Hematopoietic multipotent progenitor cell treated with erythropoietin and hydrocortisone succinate and interleukin-3 and kit ligand, for 17 days (in vitro differentiated cells): Measurements from ENCODE around the gene CRKL.
"Not testable (repeated sequence)": the region's sequence is repeated elsewhere in the genome, so short reads cannot be mapped to it uniquely, and the experiment has no call there.

Source experiments
- DNase-seq: peaks from one replicate; pipeline ENCODE4 v3.0.0-alpha.2; 2015; ENCODE audit warnings: low spot score

The CRKL gene

GRCh38 chr22:20967697-20968211 is 50.5 kb downstream of the CRKL start:
- no peak for DNase-seq

DNA sequence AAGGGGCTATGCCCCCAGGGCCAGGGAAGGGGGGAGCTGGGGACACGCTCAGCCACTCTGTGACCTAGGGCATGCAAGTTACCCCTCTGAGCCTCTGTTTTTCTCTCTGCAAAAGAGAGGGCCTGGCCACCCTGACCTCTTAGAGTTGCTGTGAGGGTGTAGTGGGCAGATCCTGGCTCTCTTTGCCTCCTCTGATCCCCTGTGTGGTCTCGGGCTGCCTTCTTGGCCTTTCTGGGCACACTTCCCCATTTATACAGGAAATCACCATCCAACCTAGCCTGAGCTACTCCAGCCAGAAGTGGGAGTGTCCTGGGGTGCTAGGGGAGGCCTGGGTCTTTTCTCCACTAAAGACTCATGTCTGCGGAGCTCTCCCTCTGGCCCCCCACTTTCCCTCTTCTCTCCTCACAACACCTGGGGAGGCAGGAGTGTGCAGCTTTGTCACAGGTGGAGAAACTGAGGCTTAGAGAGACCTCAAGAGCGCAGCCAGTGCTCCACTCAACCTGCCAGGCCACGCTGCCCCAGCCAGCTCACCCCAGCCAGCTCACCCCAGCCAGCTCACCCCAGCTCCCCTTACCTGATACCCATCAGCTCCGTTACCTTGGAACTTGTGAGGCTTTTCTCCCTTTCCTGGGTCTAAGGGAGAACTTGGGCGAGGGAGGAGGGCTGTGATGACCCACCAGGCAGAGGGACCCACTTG is 51.2 kb downstream of the CRKL start:
- DNase-seq = no peak

DNA sequence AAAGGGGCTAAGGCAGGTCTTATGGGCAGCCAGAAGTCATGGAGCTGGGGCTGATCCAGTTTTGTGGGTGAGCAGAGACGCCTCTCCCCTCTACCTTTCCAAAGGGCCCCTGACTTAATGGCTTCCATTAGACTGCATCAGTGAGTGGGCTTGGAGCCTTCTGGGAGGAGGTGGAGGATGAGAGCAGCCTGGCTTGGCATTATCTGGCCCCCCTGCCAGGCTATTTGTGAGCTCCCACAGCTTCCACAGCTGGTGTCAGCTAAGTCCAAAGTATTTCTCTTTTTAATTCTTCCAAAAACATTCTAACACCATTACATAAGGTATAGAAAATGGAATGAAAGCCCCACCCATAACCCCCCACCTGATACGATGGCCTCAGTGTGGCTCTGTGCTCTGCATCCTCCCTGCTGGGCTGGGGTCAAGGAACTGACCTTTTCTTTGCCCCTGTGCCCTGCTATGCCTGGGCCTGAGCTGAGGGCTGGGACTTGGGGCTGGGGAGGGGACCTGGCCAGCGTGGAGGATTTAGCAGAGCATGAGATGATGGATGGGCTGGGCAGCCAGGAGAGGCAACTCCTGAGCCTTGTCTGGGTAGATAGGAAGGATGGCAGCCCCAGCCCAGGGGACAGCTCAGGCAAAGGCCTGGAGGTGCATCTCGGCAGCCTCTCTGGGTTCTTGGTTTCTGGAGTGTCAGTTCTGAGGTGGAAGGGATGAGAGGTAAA is 53.9 kb downstream of the CRKL start:
- no peak for DNase-seq

DNA sequence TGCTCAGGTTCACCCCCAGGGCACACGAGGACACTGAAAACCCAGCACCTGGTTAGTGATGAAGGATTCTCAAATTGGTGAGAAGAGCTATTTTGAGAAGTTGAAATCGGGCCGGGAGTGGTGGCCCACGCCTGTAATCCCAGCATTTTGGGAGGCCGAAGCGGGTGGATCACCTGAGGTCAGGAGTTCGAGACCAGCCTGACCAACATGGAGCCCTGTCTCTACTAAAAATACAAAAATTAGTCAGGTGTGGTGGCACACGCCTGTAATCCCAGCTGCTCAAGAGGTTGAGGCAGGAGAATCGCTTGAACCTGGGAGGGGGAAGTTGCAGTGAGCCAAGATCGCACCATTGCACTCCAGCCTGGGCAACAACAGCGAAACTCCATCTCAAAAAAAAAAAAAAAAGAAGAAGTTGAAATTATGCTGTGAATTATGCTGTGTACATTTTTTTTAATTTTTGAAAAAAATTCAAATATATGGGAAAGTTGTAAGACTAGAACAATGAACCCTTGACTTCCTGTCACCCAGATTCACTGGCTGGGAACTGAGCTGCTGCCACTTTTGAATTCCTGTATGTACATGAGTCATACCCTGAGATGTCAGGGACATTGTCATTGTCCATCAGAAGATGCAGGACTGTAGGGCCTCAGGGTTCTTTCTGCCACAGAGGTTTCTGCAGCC is 54.9 kb downstream of the CRKL start:
- DNase-seq = not testable (repeated sequence)

GRCh38 chr22:20972933-20973577 is 55.8 kb downstream of the CRKL start:
- no peak for DNase-seq

GRCh38 chr22:20973634-20974286 is 56.6 kb downstream of the CRKL start:
- no peak for DNase-seq

GRCh38 chr22:20974336-20974955 is 57.2 kb downstream of the CRKL start:
- no peak for DNase-seq

- no peak for DNase-seq
Observed at GRCh38 chr22:20975541-20976290, 58.5 kb downstream of the CRKL start.

DNA sequence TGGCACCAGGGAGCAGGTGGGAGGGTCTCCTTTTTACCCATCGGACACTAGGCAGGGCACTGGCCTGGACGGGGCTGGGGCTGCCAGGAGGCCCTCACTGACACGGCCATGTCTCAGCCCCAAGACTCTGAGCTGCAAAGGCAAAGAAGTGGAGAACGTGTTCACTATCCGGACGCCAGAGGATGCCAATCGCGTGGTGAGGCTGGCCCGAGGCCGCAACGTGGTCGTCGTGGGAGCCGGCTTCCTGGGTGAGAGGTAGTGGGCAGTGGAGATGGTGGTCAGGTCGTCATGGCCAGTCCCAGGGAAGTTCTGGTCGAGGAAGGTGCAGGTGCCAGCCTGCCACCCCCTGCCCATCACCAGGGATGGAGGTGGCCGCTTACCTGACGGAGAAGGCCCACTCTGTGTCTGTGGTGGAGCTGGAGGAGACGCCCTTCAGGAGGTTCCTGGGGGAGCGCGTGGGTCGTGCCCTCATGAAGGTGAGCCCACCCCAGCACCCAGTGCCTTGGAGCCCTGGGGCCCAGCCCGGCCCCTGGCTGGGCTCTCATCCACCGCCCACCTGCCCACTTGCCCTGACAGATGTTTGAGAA is 59.2 kb downstream of the CRKL start:
- DNase-seq = no peak

GRCh38 chr22:20977019-20977418 is 59.8 kb downstream of the CRKL start:
- no peak for DNase-seq

- no peak for DNase-seq
Observed at GRCh38 chr22:20977516-20978170, 60.4 kb downstream of the CRKL start.

DNA sequence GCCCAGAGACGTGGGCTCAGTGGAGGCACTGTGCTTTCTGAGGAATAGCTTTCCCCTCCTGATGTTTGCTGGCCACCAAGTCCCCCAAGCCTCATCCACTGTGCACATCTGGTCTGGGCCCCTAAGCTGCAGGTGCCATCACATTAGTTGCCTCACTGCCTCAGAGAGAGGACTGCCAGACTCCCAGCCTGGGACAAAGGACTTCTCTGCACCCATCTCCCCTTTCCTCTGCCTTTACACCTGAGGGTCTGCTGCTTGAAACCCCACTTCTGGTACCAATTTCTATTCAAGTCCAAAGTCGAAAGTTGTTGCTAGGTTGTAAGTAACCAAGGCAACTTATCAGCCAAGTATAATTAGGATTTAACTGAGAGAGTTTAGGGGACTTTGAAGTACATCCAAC is 61.2 kb downstream of the CRKL start:
- DNase-seq = no peak

GRCh38 chr22:20979243-20979809 is 62.1 kb downstream of the CRKL start:
- peak; percentile 51 for DNase-seq

GRCh38 chr22:20979940-20980453 is 62.8 kb downstream of the CRKL start:
- DNase-seq = no peak

GRCh38 chr22:20980523-20980922 is 63.3 kb downstream of the CRKL start:
- no peak for DNase-seq

DNA sequence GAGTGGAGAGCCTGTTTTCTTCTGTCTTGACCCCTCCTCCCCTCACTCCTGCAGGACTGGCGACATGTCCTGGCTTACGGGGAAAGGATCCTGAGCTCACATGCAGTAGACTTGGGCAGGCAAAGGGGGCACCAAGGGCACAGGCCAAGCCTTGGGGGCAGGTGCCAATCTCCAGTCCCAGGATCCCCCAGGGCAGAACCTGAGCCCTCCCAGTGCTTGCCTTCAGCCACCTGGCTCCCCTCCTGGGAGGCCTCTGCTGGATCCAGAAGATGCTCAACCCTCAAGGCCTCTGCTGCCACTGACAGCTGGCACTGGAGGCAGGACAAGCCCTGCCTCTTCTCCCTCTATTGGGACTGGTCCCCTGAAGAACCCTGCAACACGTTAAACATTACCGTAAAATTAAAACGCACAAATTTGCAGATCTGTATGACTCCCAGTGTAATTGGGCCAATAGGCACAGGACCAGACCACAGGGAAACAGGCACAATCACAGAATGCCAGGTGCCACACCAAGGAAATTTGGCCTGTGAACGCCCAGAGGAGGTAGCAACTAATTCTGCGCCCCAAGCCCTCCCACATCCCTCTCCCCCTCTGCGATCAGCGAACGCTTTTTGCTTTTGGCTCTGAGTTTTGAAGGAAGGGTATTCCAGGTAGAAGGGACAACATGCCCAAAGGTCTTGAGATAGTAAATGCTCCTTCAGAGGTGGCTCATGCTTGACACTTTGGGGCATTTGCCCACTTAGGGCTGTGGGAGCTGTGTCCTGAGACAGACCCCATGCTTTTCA is 63.9 kb downstream of the CRKL start:
- DNase-seq = no peak

DNA sequence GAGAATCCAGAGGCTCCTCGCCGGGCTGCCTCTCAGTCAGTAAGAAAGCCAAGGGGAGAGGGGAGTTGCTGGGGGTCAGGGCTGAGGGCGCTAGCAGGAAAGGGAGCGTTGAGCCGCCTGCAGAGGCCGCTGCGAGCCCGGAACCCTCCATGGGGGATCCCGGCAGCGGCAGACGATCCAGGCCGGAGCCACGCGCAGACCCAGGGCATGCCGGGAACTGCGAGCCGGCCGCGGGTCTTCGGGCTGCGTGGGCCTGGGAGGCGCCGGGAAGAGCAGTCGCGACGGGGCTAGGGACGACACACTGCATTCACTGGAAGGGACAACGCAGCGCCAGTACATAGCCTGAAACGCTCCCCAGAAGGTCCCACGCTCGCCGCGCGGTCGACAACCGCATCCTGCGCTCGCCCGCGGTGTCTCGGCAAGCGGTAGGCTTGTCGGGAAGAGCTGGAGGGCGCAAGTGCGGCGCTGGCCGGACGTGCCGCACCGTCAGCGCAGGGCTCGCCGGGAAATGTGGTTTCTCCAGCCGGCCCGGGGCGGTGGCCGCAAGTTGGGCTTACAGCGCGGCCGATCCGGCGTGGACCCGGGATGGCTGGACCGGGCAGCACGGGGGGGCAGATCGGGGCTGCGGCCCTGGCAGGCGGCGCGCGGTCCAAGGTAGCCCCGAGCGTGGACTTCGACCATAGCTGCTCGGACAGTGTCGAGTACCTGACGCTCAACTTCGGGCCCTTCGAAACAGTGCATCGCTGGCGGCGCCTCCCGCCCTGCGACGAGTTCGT is 64.8 kb downstream of the CRKL start, which contains the start of gene LZTR1:
LZTR1 (plus strand) TSS at position 511 of the 776 bp plus-strand sequence; CDS start at position 586, 75 bp downstream.
- DNase-seq = peak; percentile 71

DNA sequence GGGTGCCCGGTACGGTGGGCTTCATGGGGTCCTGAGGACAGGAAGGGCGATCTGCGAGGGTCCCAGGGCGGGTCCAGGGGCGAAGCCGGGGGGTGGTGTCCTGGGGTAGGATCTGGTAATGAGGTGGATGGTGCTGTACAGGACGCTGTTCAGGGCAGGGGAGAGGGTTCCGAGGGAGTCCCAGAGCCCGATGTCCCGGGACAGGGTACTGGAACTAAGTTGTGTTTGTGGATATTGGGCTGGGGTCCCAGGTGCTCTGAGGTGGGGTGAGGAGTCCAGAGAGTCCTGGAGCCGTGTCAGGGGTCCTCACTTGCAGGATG is 65.3 kb downstream of the CRKL start:
- no peak for DNase-seq
